Adrenal gland (tissue), 12 donors: ENCODE measurements around the gene SEPTIN2. TPM values are rescaled to one million over a fixed set of nuclear protein-coding genes. Genes with fewer than 3 reads are reported as not detected.
A peak's percentile ranks its signal among the peaks of the same experiment; 100 is the strongest.

Experiments used
- DNase-seq, 7 donors: peaks; one replicate each; pipeline ENCODE4 v3.0.0-alpha.2; 2019 to 2020
- H3K27ac ChIP-seq, 5 donors: fragments of 200-600 bp; sonication (generic) in 4 of 5; 1 replicate in 3 of 5; 2 replicates in 2 of 5; pipeline versions ENCODE4 v1.5.1 to v1.8.0; 2016 to 2020; ENCODE audit warnings: mild to moderate bottlenecking in 1 of 5
- H3K27me3 ChIP-seq: fragments of 200-600 bp; 2 replicates; pipeline ENCODE4 v1.8.0; 2021
- H3K36me3 ChIP-seq, 2 donors: fragments of 200-600 bp; replicated peaks in 1 of 2; 1 replicate in 1 of 2; 2 replicates in 1 of 2; pipeline versions ENCODE4 v1.5.1 to v1.8.0; 2018 to 2022
- H3K4me1 ChIP-seq, 2 donors: fragments of 200-600 bp; replicated peaks in 1 of 2; 1 replicate in 1 of 2; 2 replicates in 1 of 2; pipeline versions ENCODE4 v1.5.1 to v1.8.0; 2018 to 2021
- H3K4me3 ChIP-seq, 4 donors: fragments of 200-600 bp; sonication (generic) in 3 of 4; one replicate each; pipeline ENCODE4 v1.5.1; 2016 to 2018
- H3K9me3 ChIP-seq, 3 donors: fragments of 200-600 bp; sonication (generic) in 1 of 3; replicated peaks in 1 of 3; 1 replicate in 2 of 3; 2 replicates in 1 of 3; pipeline versions ENCODE4 v1.5.1 to v1.8.0; 2016 to 2021
- CTCF ChIP-seq, 6 experiments: fragments of 450-650 bp in 4 of 6; fragments of 200-600 bp in 2 of 6; sonication (generic) in 1 of 6; IDR thresholded peaks; 1 replicate in 5 of 6; 2 replicates in 1 of 6; pipeline versions ENCODE4 v1.5.1 to v1.8.0; 2016 to 2021; ENCODE audit warnings: antibody characterized with exemption in 6 of 6, mild to moderate bottlenecking in 2 of 6, moderate library complexity in 1 of 6
- POLR2A ChIP-seq, 2 donors: fragments of 450-650 bp; IDR thresholded peaks; one replicate each; pipeline ENCODE4 v1.6.1; 2017; ENCODE audit warnings: antibody characterized with exemption in 2 of 2, mild to moderate bottlenecking in 2 of 2, moderate library complexity in 1 of 2
- WGBS, 4 donors: extraction: QIAGEN DNeasy Blood & Tissue Kit in 2 of 4; methylation state at CpG; one replicate each; pipeline versions ENCODE4 v1.1.5 to v1.1.7; 2013 to 2017; 5-methylcytosine and 5-hydroxymethylcytosine counted together
- intact Hi-C, 2 donors: fragments of 100-400 bp; cut with DNase I; formaldehyde crosslinking; loops; one replicate each; pipeline versions ENCODE4 v1.14.1 to v1.15.0; 2022 to 2023
- polyA plus RNA-seq, 3 donors: library from polyadenylated mRNA; stranded (reverse); fragments of 200-250 nt in 2 of 3; fragments of 350-450 nt in 1 of 3; fragmentation: Illumina TruSeq in 1 of 3; extraction: RNeasy Lipid Tissue Mini Kit (QIAGEN cat#74804) in 1 of 3; gene quantifications; one replicate each; pipeline ENCODE4 v1.2.3, GENCODE V29; 2013 to 2014
- total RNA-seq, 9 donors: library from RNA; depleted of rRNA in 4 of 9; stranded (reverse); fragments of >200 nt in 4 of 9; fragments of 120-200 nt in 1 of 9; fragmentation: NEBNext Ultra II Directional in 1 of 9; extraction: Animal tissue kit (Norgen Biotek cat#: 25700) in 1 of 9; gene quantifications; one replicate each; pipeline versions ENCODE4 v1.1.0 to v1.2.4, GENCODE V29; 2013 to 2023
- donor health status: healthy with polysubstance abuse.
- donor health status: Bipolar disorder and iron deficiency.
- donor health status: DM: yes; HTN: yes; CAD: no.
- donor health status: DM: no; HTN: no; CAD: no.
- donor health status: DM: no; HTN: no; CAD: no.
- donor health status: DM: yes; HTN: yes; CAD: no.

The SEPTIN2 gene
- total and polyA plus RNA-seq, 12 donors = 108 to 368 (median 251) TPM

GRCh38 chr2:241313543-241314095, 2.1 kb upstream of the SEPTIN2 start:
- intact Hi-C loops = no loop called here

GRCh38 chr2:241314226-241315092, 1.3 kb upstream of the SEPTIN2 start:
- DNase-seq = peak in 2 of 7 donors; percentile 64 to 79
- peaks cover 23 to 48% of the 10 kb centered on the region in 2 donors for H3K4me1 ChIP-seq

More at GRCh38 chr2:241313543-241314095, 2.1 kb upstream of the SEPTIN2 start:
- no peaks in the 10 kb centered on the region for H3K36me3 ChIP-seq
- H3K27me3 ChIP-seq = no peaks in the 10 kb centered on the region
- peak overlapping the region in 1 of 5 donors; percentile 100 for H3K27ac ChIP-seq
- peak overlapping the region in 1 of 4 donors; percentile 81 for H3K4me3 ChIP-seq
- no peak for DNase-seq
- H3K4me1 ChIP-seq = peaks cover 23 to 41% of the 10 kb centered on the region in 2 donors
- WGBS, 4 donors = 87 to 93% (median 90%) methylated on average over 8 of the region's 8 CpGs
- no peak for TF ChIP-seq POLR2A (IDR thresholded peaks at IDR 0.05)
- TF ChIP-seq CTCF (IDR thresholded peaks at IDR 0.05) = no peak
- no peaks in the 10 kb centered on the region for H3K9me3 ChIP-seq

GRCh38 chr2:241315093-241315878, 439 bp upstream of the SEPTIN2 start, which contains the start of gene HDLBP:
Gene HDLBP, minus strand, starts transcription at chr2:241315672. Its CDS starts 48,803 bp downstream, at chr2:241266869.
- DNase-seq = peak; percentile 99 to 100 (median 100)
- Histone ChIP-seq H3K27ac (peak within 1 kb of the TSS; percentile 94 to 100 (median 99)), H3K4me1 (peaks cover 28 to 48% of the 10 kb centered on the region in 2 donors), H3K4me3 (peak within 1 kb of the TSS; percentile 71 to 81 (median 78)), H3K36me3 (no peaks in the 10 kb centered on the region), H3K9me3 (no peaks in the 10 kb centered on the region), H3K27me3 (no peaks in the 10 kb centered on the region)
- TF ChIP-seq POLR2A (IDR thresholded peaks at IDR 0.05) (peak; percentile 76 to 86), CTCF (IDR thresholded peaks at IDR 0.05) (peak in 3 of 6 experiments; percentile 12 to 29 (median 15))
- 0 to 1% (median 0%) methylated on average over 5 to 73 of the region's 73 CpGs for WGBS, 4 donors
- intact Hi-C loops = no loop called here

More at GRCh38 chr2:241314226-241315092, 1.3 kb upstream of the SEPTIN2 start:
- Histone ChIP-seq H3K27me3 (no peaks in the 10 kb centered on the region), H3K27ac (peak overlapping the region; percentile 94 to 100 (median 99)), H3K4me3 (peak overlapping the region; percentile 13 to 81 (median 48)), H3K9me3 (no peaks in the 10 kb centered on the region), H3K36me3 (no peaks in the 10 kb centered on the region)
- intact Hi-C loops = no loop called here
- TF ChIP-seq POLR2A (IDR thresholded peaks at IDR 0.05) (no peak), CTCF (IDR thresholded peaks at IDR 0.05) (no peak)
- 3 to 19% (median 9%) methylated on average over 11 to 38 of the region's 38 CpGs for WGBS, 4 donors
